Measurements from ENCODE around the gene NHERF1.

Gene NHERF1

GRCh38 chr17:74752822-74753401 is 4.5 kb downstream of the NHERF1 start:
- H2AFZ ChIP-seq (ENCODE audit: low read length) = no peak overlapping the region
- H3K27ac ChIP-seq (ENCODE audit: low read length) = peak overlapping the region; percentile 88
- peaks cover 70% of the 10 kb centered on the region for H3F3A ChIP-seq (ENCODE audit: insufficient read depth, low read length)
- H3K4me2 ChIP-seq (ENCODE audit: low read depth, low read length) = peak overlapping the region; percentile 89
- H3K36me3 ChIP-seq (replicated peaks; ENCODE audit: insufficient read depth, low read length) = no peaks in the 10 kb centered on the region
- peak overlapping the region; percentile 57; the same call in 1 of the 2 replicates for H3K9ac ChIP-seq (ENCODE audit: low read length)
- TF ChIP-seq CTCF (IDR thresholded peaks at IDR 0.05; ENCODE audit: low read length) (no peak), EZH2phosphoT487 (IDR thresholded peaks at IDR 0.05; ENCODE audit: low read length) (no peak), EZH2 (optimal IDR thresholded peaks at IDR 0.05; ENCODE audit: low read depth, low read length) (no peak)
- H3K9me3 ChIP-seq (replicated peaks; ENCODE audit: insufficient read depth, low read length) = no peaks in the 10 kb centered on the region
- no peaks in the 10 kb centered on the region for H3K9me2 ChIP-seq (replicated peaks; ENCODE audit: insufficient read depth, low read length)
- peaks cover 90% of the 10 kb centered on the region for H3K79me2 ChIP-seq (ENCODE audit: low read length)
- H3K4me3 ChIP-seq (ENCODE audit: low read length) = peak overlapping the region; percentile 55
- H3K4me1 ChIP-seq (ENCODE audit: low read length) = peaks cover 51% of the 10 kb centered on the region
- peaks cover 19% of the 10 kb centered on the region for H4K20me1 ChIP-seq (ENCODE audit: insufficient read depth, low read length)
- no peak for DNase-seq
- H3K27me3 ChIP-seq (replicated peaks; ENCODE audit: insufficient read depth, low read length) = no peaks in the 10 kb centered on the region

GRCh38 chr17:74754832-74755231 is 6.4 kb downstream of the NHERF1 start:
- H3K4me2 ChIP-seq (ENCODE audit: low read depth, low read length) = peak overlapping the region; percentile 89
- H3K79me2 ChIP-seq (ENCODE audit: low read length) = peaks cover 93% of the 10 kb centered on the region
- no peak overlapping the region for H3K9ac ChIP-seq (ENCODE audit: low read length)
- no peaks in the 10 kb centered on the region for H3K9me2 ChIP-seq (replicated peaks; ENCODE audit: insufficient read depth, low read length)
- peaks cover 68% of the 10 kb centered on the region for H3K4me1 ChIP-seq (ENCODE audit: low read length)
- DNase-seq = peak; percentile 87
- no peaks in the 10 kb centered on the region for H3K27me3 ChIP-seq (replicated peaks; ENCODE audit: insufficient read depth, low read length)
- H3K27ac ChIP-seq (ENCODE audit: low read length) = peak overlapping the region; percentile 88
- TF ChIP-seq CTCF (IDR thresholded peaks at IDR 0.05; ENCODE audit: low read length) = no peak
- TF ChIP-seq EZH2 (optimal IDR thresholded peaks at IDR 0.05; ENCODE audit: low read depth, low read length) = no peak
- TF ChIP-seq EZH2phosphoT487 (IDR thresholded peaks at IDR 0.05; ENCODE audit: low read length) = no peak
- H3K36me3 ChIP-seq (replicated peaks; ENCODE audit: insufficient read depth, low read length) = no peaks in the 10 kb centered on the region
- H3K9me3 ChIP-seq (replicated peaks; ENCODE audit: insufficient read depth, low read length) = no peaks in the 10 kb centered on the region
- peaks cover 13% of the 10 kb centered on the region for H4K20me1 ChIP-seq (ENCODE audit: insufficient read depth, low read length)
- H3F3A ChIP-seq (ENCODE audit: insufficient read depth, low read length) = peaks cover 82% of the 10 kb centered on the region
- H3K4me3 ChIP-seq (ENCODE audit: low read length) = no peak overlapping the region; the same call in 1 of the 2 replicates
- no peak overlapping the region for H2AFZ ChIP-seq (ENCODE audit: low read length)

GRCh38 chr17:74755533-74755932 is 7.1 kb downstream of the NHERF1 start:
- H2AFZ ChIP-seq (ENCODE audit: low read length) = no peak overlapping the region
- H4K20me1 ChIP-seq (ENCODE audit: insufficient read depth, low read length) = peaks cover 16% of the 10 kb centered on the region; the same call in 1 of the 2 replicates
- peaks cover 81% of the 10 kb centered on the region for H3F3A ChIP-seq (ENCODE audit: insufficient read depth, low read length)
- H3K9me3 ChIP-seq (replicated peaks; ENCODE audit: insufficient read depth, low read length) = no peaks in the 10 kb centered on the region
- H3K79me2 ChIP-seq (ENCODE audit: low read length) = peaks cover 93% of the 10 kb centered on the region
- H3K27ac ChIP-seq (ENCODE audit: low read length) = peak overlapping the region; percentile 88
- peak overlapping the region; percentile 34; the same call in 1 of the 2 replicates for H3K9ac ChIP-seq (ENCODE audit: low read length)
- no peaks in the 10 kb centered on the region for H3K9me2 ChIP-seq (replicated peaks; ENCODE audit: insufficient read depth, low read length)
- no peaks in the 10 kb centered on the region for H3K27me3 ChIP-seq (replicated peaks; ENCODE audit: insufficient read depth, low read length)
- no peak for DNase-seq
- H3K4me2 ChIP-seq (ENCODE audit: low read depth, low read length) = peak overlapping the region; percentile 89
- H3K4me1 ChIP-seq (ENCODE audit: low read length) = peaks cover 75% of the 10 kb centered on the region
- no peaks in the 10 kb centered on the region for H3K36me3 ChIP-seq (replicated peaks; ENCODE audit: insufficient read depth, low read length)
- TF ChIP-seq EZH2 (optimal IDR thresholded peaks at IDR 0.05; ENCODE audit: low read depth, low read length) (no peak), CTCF (IDR thresholded peaks at IDR 0.05; ENCODE audit: low read length) (no peak), EZH2phosphoT487 (IDR thresholded peaks at IDR 0.05; ENCODE audit: low read length) (no peak)
- H3K4me3 ChIP-seq (ENCODE audit: low read length) = peak overlapping the region; percentile 16; the same call in 1 of the 2 replicates
